HL-60 (cell line): ENCODE measurements around the gene PPP2R3A.

Source experiments
- DNase-seq, 2 experiments: peaks; one replicate each; pipeline ENCODE4 v3.0.0-alpha.2; 2010 to 2020; ENCODE audit warnings: low read depth in 1 of 2, low spot score in 1 of 2
- H3K27ac ChIP-seq: fragments of 250-450 bp; sonication (Bioruptor Pico); replicated peaks from 2 replicates; pipeline ENCODE4 v1.5.1; 2020; ENCODE audit warnings: mild to moderate bottlenecking, moderate library complexity
- H3K27me3 ChIP-seq: fragments of 250-450 bp; sonication (Bioruptor Pico); 2 replicates; pipeline ENCODE4 v1.5.1; 2021; ENCODE audit warnings: mild to moderate bottlenecking, moderate library complexity; ENCODE audit not compliant: insufficient read depth, poor library complexity, severe bottlenecking
- H3K4me3 ChIP-seq: replicated peaks from 2 replicates; pipeline ENCODE4 v1.5.1; 2011; ENCODE audit warnings: mild to moderate bottlenecking, control low read depth, low read length; ENCODE audit not compliant: insufficient read depth
- GABPA ChIP-seq: IDR thresholded peaks from 2 replicates; pipeline ENCODE4 v1.6.1; 2012; ENCODE audit warnings: low read depth
- POLR2AphosphoS5 ChIP-seq: IDR thresholded peaks from 2 replicates; pipeline ENCODE4 v1.6.1; 2012; ENCODE audit warnings: low read depth
- SPI1 ChIP-seq: IDR thresholded peaks from 2 replicates; pipeline ENCODE4 v1.6.1; 2012; ENCODE audit warnings: low read depth, mild to moderate bottlenecking, borderline replicate concordance
- TF ChIP-seq, protein P1 (sequence below): IDR thresholded peaks from 2 replicates; pipeline ENCODE4 v1.6.1; 2012; ENCODE audit warnings: low read depth; ENCODE audit not compliant: insufficient replicate concordance
- TF ChIP-seq, protein P2 (sequence below): IDR thresholded peaks from one replicate; pipeline ENCODE4 v1.5.1; 2011; ENCODE audit warnings: low read length, control low read depth, inconsistent platforms; ENCODE audit not compliant: insufficient read depth

The PPP2R3A gene

DNA sequence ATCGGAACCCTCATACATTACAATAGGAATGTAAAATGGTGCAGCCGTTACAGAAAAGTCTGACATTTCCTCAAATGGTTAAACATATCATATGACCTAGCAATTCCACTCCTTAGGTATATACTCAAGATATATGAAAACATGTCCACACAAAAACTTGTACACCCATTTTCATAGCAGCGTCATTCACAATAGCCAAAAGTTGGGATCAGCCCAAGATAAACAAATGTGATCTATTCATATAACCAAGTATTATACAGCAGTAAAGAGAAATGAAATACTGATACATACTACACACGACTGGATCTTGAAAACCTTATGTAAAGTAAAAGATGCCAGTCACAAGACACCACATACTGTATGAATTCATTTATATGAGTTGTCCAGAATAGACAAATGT, 128.2 kb downstream of the PPP2R3A start:
- no peak for DNase-seq
- no peak overlapping the region for H3K4me3 ChIP-seq
- H3K27me3 ChIP-seq = no peaks in the 10 kb centered on the region
- no peak overlapping the region for H3K27ac ChIP-seq
- TF ChIP-seq GABPA (no peak), POLR2AphosphoS5 (no peak), SPI1 (no peak)
- TF ChIP-seq, protein P1, sequence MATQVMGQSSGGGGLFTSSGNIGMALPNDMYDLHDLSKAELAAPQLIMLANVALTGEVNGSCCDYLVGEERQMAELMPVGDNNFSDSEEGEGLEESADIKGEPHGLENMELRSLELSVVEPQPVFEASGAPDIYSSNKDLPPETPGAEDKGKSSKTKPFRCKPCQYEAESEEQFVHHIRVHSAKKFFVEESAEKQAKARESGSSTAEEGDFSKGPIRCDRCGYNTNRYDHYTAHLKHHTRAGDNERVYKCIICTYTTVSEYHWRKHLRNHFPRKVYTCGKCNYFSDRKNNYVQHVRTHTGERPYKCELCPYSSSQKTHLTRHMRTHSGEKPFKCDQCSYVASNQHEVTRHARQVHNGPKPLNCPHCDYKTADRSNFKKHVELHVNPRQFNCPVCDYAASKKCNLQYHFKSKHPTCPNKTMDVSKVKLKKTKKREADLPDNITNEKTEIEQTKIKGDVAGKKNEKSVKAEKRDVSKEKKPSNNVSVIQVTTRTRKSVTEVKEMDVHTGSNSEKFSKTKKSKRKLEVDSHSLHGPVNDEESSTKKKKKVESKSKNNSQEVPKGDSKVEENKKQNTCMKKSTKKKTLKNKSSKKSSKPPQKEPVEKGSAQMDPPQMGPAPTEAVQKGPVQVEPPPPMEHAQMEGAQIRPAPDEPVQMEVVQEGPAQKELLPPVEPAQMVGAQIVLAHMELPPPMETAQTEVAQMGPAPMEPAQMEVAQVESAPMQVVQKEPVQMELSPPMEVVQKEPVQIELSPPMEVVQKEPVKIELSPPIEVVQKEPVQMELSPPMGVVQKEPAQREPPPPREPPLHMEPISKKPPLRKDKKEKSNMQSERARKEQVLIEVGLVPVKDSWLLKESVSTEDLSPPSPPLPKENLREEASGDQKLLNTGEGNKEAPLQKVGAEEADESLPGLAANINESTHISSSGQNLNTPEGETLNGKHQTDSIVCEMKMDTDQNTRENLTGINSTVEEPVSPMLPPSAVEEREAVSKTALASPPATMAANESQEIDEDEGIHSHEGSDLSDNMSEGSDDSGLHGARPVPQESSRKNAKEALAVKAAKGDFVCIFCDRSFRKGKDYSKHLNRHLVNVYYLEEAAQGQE = no peak
- TF ChIP-seq, protein P2, sequence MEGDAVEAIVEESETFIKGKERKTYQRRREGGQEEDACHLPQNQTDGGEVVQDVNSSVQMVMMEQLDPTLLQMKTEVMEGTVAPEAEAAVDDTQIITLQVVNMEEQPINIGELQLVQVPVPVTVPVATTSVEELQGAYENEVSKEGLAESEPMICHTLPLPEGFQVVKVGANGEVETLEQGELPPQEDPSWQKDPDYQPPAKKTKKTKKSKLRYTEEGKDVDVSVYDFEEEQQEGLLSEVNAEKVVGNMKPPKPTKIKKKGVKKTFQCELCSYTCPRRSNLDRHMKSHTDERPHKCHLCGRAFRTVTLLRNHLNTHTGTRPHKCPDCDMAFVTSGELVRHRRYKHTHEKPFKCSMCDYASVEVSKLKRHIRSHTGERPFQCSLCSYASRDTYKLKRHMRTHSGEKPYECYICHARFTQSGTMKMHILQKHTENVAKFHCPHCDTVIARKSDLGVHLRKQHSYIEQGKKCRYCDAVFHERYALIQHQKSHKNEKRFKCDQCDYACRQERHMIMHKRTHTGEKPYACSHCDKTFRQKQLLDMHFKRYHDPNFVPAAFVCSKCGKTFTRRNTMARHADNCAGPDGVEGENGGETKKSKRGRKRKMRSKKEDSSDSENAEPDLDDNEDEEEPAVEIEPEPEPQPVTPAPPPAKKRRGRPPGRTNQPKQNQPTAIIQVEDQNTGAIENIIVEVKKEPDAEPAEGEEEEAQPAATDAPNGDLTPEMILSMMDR = no peak

GRCh38 chr3:136105044-136105443, 139.5 kb downstream of the PPP2R3A start:
- DNase-seq = peak in 1 of 2 experiments; percentile 15
- H3K27ac ChIP-seq = no peak overlapping the region
- TF ChIP-seq SPI1 (peak; percentile 68; the same call in 1 of the 2 replicates), POLR2AphosphoS5 (no peak), GABPA (no peak)
- TF ChIP-seq, protein P2 = no peak
- TF ChIP-seq, protein P1 = no peak
- no peak overlapping the region for H3K4me3 ChIP-seq
- no peaks in the 10 kb centered on the region for H3K27me3 ChIP-seq

DNA sequence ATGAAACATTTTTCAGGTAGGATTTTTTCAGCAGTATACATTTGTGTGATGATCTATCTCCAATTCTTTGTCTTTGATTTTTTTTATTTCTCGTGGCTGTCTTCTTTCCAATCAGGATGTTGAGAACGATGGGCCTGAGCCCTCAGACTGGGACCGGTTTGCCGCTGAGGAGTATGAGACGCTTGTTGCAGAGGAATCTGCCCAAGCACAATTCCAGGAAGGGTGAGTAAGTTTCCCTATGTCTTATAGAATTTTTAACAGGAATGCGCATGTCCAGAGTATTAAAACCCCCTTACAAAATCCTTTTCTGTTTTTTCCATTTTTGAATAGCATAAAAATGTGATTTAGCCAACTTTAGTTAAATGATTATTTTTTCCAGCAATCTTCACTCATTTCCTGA, 140.6 kb downstream of the PPP2R3A start:
- no peaks in the 10 kb centered on the region for H3K27me3 ChIP-seq
- H3K4me3 ChIP-seq = no peak overlapping the region
- TF ChIP-seq SPI1 (no peak), GABPA (no peak), POLR2AphosphoS5 (no peak)
- TF ChIP-seq, protein P2 = no peak
- TF ChIP-seq, protein P1 = no peak
- DNase-seq = no peak
- H3K27ac ChIP-seq = no peak overlapping the region
